Measurements from ENCODE around the gene CMTM1.

Gene CMTM1

GRCh38 chr16:66572356-66572755, 6.1 kb downstream of the CMTM1 start:
- DNase-seq (no peak), ATAC-seq (ENCODE audit: insufficient read depth, low read depth) (peak; percentile 32; the same call in 2 of the 3 replicates)
- Histone ChIP-seq H3K27me3 (ENCODE audit: insufficient read depth, low read length, poor library complexity) (no peaks in the 10 kb centered on the region), H3K9ac (ENCODE audit: low read depth, low read length) (no peak overlapping the region), H2AFZ (ENCODE audit: low read depth, low read length) (no peak overlapping the region), H3K36me3 (ENCODE audit: insufficient read depth, low read length) (peaks cover 11% of the 10 kb centered on the region), H3K4me2 (ENCODE audit: insufficient read depth, low read length) (no peak overlapping the region), H3K4me3 (ENCODE audit: low read depth in 1 of 2, low read length in 2 of 2) (no peak overlapping the region), H3K27ac (ENCODE audit: low read length) (no peak overlapping the region), H4K20me1 (ENCODE audit: insufficient read depth, low read length) (no peaks in the 10 kb centered on the region; the same call in 1 of the 2 replicates), H3K9me3 (ENCODE audit: insufficient read depth, low read length, severe bottlenecking) (no peaks in the 10 kb centered on the region), H3K4me1 (ENCODE audit: insufficient read depth, low read length) (no peaks in the 10 kb centered on the region), H3K79me2 (ENCODE audit: insufficient read depth, low read length) (no peaks in the 10 kb centered on the region)
- TF ChIP-seq CTCF (IDR thresholded peaks at IDR 0.05; ENCODE audit: borderline replicate concordance, extremely low read depth, low read length, poor library complexity, severe bottlenecking) = no peak
- TF ChIP-seq EZH2 (IDR thresholded peaks at IDR 0.05; ENCODE audit: borderline replicate concordance, low read depth, low read length, severe bottlenecking) = no peak

- Histone ChIP-seq H4K20me1 (ENCODE audit: insufficient read depth, low read length) (no peaks in the 10 kb centered on the region), H3K9ac (ENCODE audit: low read depth, low read length) (no peak overlapping the region), H3K9me3 (ENCODE audit: insufficient read depth, low read length, severe bottlenecking) (no peaks in the 10 kb centered on the region), H3K4me3 (ENCODE audit: low read depth in 1 of 2, low read length in 2 of 2) (no peak overlapping the region), H3K4me1 (ENCODE audit: insufficient read depth, low read length) (no peaks in the 10 kb centered on the region), H2AFZ (ENCODE audit: low read depth, low read length) (no peak overlapping the region), H3K4me2 (ENCODE audit: insufficient read depth, low read length) (no peak overlapping the region), H3K27me3 (ENCODE audit: insufficient read depth, low read length, poor library complexity) (no peaks in the 10 kb centered on the region), H3K79me2 (ENCODE audit: insufficient read depth, low read length) (no peaks in the 10 kb centered on the region), H3K27ac (ENCODE audit: low read length) (no peak overlapping the region), H3K36me3 (ENCODE audit: insufficient read depth, low read length) (peaks cover 10% of the 10 kb centered on the region)
- DNase-seq = no peak
- TF ChIP-seq EZH2 (IDR thresholded peaks at IDR 0.05; ENCODE audit: borderline replicate concordance, low read depth, low read length, severe bottlenecking) (no peak), CTCF (IDR thresholded peaks at IDR 0.05; ENCODE audit: borderline replicate concordance, extremely low read depth, low read length, poor library complexity, severe bottlenecking) (no peak)
- ATAC-seq (ENCODE audit: insufficient read depth, low read depth) = no peak
Measured at GRCh38 chr16:66574081-66574480, 7.8 kb downstream of the CMTM1 start.

- Histone ChIP-seq H2AFZ (ENCODE audit: low read depth, low read length) (no peak overlapping the region), H4K20me1 (ENCODE audit: insufficient read depth, low read length) (no peaks in the 10 kb centered on the region), H3K4me3 (ENCODE audit: low read depth in 1 of 2, low read length in 2 of 2) (no peak overlapping the region), H3K79me2 (ENCODE audit: insufficient read depth, low read length) (no peaks in the 10 kb centered on the region), H3K27ac (ENCODE audit: low read length) (no peak overlapping the region), H3K27me3 (ENCODE audit: insufficient read depth, low read length, poor library complexity) (no peaks in the 10 kb centered on the region), H3K4me2 (ENCODE audit: insufficient read depth, low read length) (no peak overlapping the region), H3K4me1 (ENCODE audit: insufficient read depth, low read length) (no peaks in the 10 kb centered on the region), H3K9ac (ENCODE audit: low read depth, low read length) (no peak overlapping the region), H3K36me3 (ENCODE audit: insufficient read depth, low read length) (peaks cover 10% of the 10 kb centered on the region), H3K9me3 (ENCODE audit: insufficient read depth, low read length, severe bottlenecking) (no peaks in the 10 kb centered on the region)
- no peak for ATAC-seq (ENCODE audit: insufficient read depth, low read depth)
- TF ChIP-seq CTCF (IDR thresholded peaks at IDR 0.05; ENCODE audit: borderline replicate concordance, extremely low read depth, low read length, poor library complexity, severe bottlenecking) = no peak
- TF ChIP-seq EZH2 (IDR thresholded peaks at IDR 0.05; ENCODE audit: borderline replicate concordance, low read depth, low read length, severe bottlenecking) = no peak
- DNase-seq = no peak
Measured at GRCh38 chr16:66574531-66574930, 8.3 kb downstream of the CMTM1 start.

GRCh38 chr16:66575060-66575459, 8.8 kb downstream of the CMTM1 start:
- no peaks in the 10 kb centered on the region for H3K79me2 ChIP-seq (ENCODE audit: insufficient read depth, low read length)
- H3K27ac ChIP-seq (ENCODE audit: low read length) = no peak overlapping the region
- peaks cover 8% of the 10 kb centered on the region for H3K36me3 ChIP-seq (ENCODE audit: insufficient read depth, low read length)
- H3K4me3 ChIP-seq (ENCODE audit: low read depth in 1 of 2, low read length in 2 of 2) = no peak overlapping the region
- TF ChIP-seq EZH2 (IDR thresholded peaks at IDR 0.05; ENCODE audit: borderline replicate concordance, low read depth, low read length, severe bottlenecking) (no peak), CTCF (IDR thresholded peaks at IDR 0.05; ENCODE audit: borderline replicate concordance, extremely low read depth, low read length, poor library complexity, severe bottlenecking) (no peak)
- no peaks in the 10 kb centered on the region for H3K9me3 ChIP-seq (ENCODE audit: insufficient read depth, low read length, severe bottlenecking)
- no peak overlapping the region for H2AFZ ChIP-seq (ENCODE audit: low read depth, low read length)
- no peaks in the 10 kb centered on the region for H3K4me1 ChIP-seq (ENCODE audit: insufficient read depth, low read length)
- H3K27me3 ChIP-seq (ENCODE audit: insufficient read depth, low read length, poor library complexity) = no peaks in the 10 kb centered on the region
- H4K20me1 ChIP-seq (ENCODE audit: insufficient read depth, low read length) = no peaks in the 10 kb centered on the region
- H3K4me2 ChIP-seq (ENCODE audit: insufficient read depth, low read length) = no peak overlapping the region
- no peak overlapping the region for H3K9ac ChIP-seq (ENCODE audit: low read depth, low read length)
- no peak for DNase-seq
- ATAC-seq (ENCODE audit: insufficient read depth, low read depth) = no peak

All from DND-41 (cell line).